ENCODE data around the gene ARHGEF17.

The ARHGEF17 gene

GRCh38 chr11:73381589-73381988 lies 73.5 kb downstream of the ARHGEF17 start:
- DNase-seq (no peak), ATAC-seq (replicated peaks) (no peak)
- H3K27ac Mint-ChIP-seq: peak overlapping the region; percentile 98
- peaks cover 88 to 91% of the 10 kb centered on the region in 2 donors for H3K4me1 Mint-ChIP-seq
- H3K9me3 Mint-ChIP-seq: no peaks in the 10 kb centered on the region
- no peaks in the 10 kb centered on the region for H3K27me3 Mint-ChIP-seq
- peaks cover 47 to 67% of the 10 kb centered on the region in 2 donors for H3K36me3 Mint-ChIP-seq
- H3K4me3 Mint-ChIP-seq: peak overlapping the region; percentile 94 to 96

GRCh38 chr11:73382183-73382582 lies 74.1 kb downstream of the ARHGEF17 start:
- Mint-ChIP-seq H3K4me3 (peak overlapping the region; percentile 94 to 96), H3K4me1 (peaks cover 88 to 97% of the 10 kb centered on the region in 2 donors), H3K27ac (peak overlapping the region; percentile 98), H3K27me3 (no peaks in the 10 kb centered on the region), H3K36me3 (peaks cover 42 to 66% of the 10 kb centered on the region in 2 donors), H3K9me3 (no peaks in the 10 kb centered on the region)
- DNase-seq: no peak
- no peak for ATAC-seq (replicated peaks)

- Mint-ChIP-seq H3K27ac (peak overlapping the region; percentile 98), H3K4me3 (peak overlapping the region; percentile 94 to 96)
These were observed 74.7 kb downstream of the ARHGEF17 start for GRCh38 chr11:73382747-73383146.

GRCh38 chr11:73383249-73384124 lies 75.4 kb downstream of the ARHGEF17 start:
- peaks cover 94 to 100% of the 10 kb centered on the region in 2 donors for H3K4me1 Mint-ChIP-seq
- ATAC-seq (replicated peaks) (peak in 1 of 2 donors; percentile 10), DNase-seq (peak; percentile 44)
- no peaks in the 10 kb centered on the region for H3K27me3 Mint-ChIP-seq
- H3K27ac Mint-ChIP-seq: peak overlapping the region; percentile 98
- H3K9me3 Mint-ChIP-seq: no peaks in the 10 kb centered on the region
- peak overlapping the region; percentile 94 to 96 for H3K4me3 Mint-ChIP-seq
- peaks cover 39 to 63% of the 10 kb centered on the region in 2 donors for H3K36me3 Mint-ChIP-seq

More at GRCh38 chr11:73382747-73383146, 74.7 kb downstream of the ARHGEF17 start:
- ATAC-seq (replicated peaks): no peak
- Mint-ChIP-seq H3K27me3 (no peaks in the 10 kb centered on the region), H3K4me1 (peaks cover 92 to 100% of the 10 kb centered on the region in 2 donors), H3K36me3 (peaks cover 38 to 63% of the 10 kb centered on the region in 2 donors), H3K9me3 (no peaks in the 10 kb centered on the region)
- no peak for DNase-seq

- H3K36me3 Mint-ChIP-seq: peaks cover 40 to 60% of the 10 kb centered on the region in 2 donors
- peak overlapping the region; percentile 66 to 94 for H3K4me3 Mint-ChIP-seq
- DNase-seq (no peak), ATAC-seq (replicated peaks) (no peak)
- no peaks in the 10 kb centered on the region for H3K9me3 Mint-ChIP-seq
- no peaks in the 10 kb centered on the region for H3K27me3 Mint-ChIP-seq
- H3K27ac Mint-ChIP-seq: peak overlapping the region; percentile 98
- peaks cover 92 to 100% of the 10 kb centered on the region in 2 donors for H3K4me1 Mint-ChIP-seq
These were observed 76.0 kb downstream of the ARHGEF17 start for GRCh38 chr11:73384125-73384441.

- Mint-ChIP-seq H3K27ac (peak overlapping the region; percentile 98), H3K27me3 (no peaks in the 10 kb centered on the region), H3K9me3 (no peaks in the 10 kb centered on the region), H3K36me3 (peaks cover 41 to 62% of the 10 kb centered on the region in 2 donors), H3K4me1 (peaks cover 90 to 100% of the 10 kb centered on the region in 2 donors), H3K4me3 (peak overlapping the region; percentile 78 to 83)
- ATAC-seq (replicated peaks): peak in 1 of 2 donors; percentile 6
- DNase-seq: no peak
These were observed 76.4 kb downstream of the ARHGEF17 start for GRCh38 chr11:73384531-73384871.

- ATAC-seq (replicated peaks) (peak; percentile 75 to 78), DNase-seq (peak; percentile 91)
- Mint-ChIP-seq H3K4me1 (peaks cover 90 to 100% of the 10 kb centered on the region in 2 donors), H3K4me3 (peak overlapping the region; percentile 78 to 83), H3K27ac (peak overlapping the region; percentile 98), H3K36me3 (peaks cover 40 to 62% of the 10 kb centered on the region in 2 donors), H3K9me3 (no peaks in the 10 kb centered on the region), H3K27me3 (no peaks in the 10 kb centered on the region)
These were observed 77.0 kb downstream of the ARHGEF17 start for GRCh38 chr11:73384872-73385689.

GRCh38 chr11:73386016-73386415 lies 77.9 kb downstream of the ARHGEF17 start:
- ATAC-seq (replicated peaks) (peak; percentile 33 to 45), DNase-seq (peak; percentile 68)
- peaks cover 39 to 66% of the 10 kb centered on the region in 2 donors for H3K36me3 Mint-ChIP-seq

GRCh38 chr11:73386546-73386945 lies 78.5 kb downstream of the ARHGEF17 start:
- no peak for ATAC-seq (replicated peaks)
- Mint-ChIP-seq H3K4me1 (peaks cover 81 to 99% of the 10 kb centered on the region in 2 donors), H3K36me3 (peaks cover 36 to 65% of the 10 kb centered on the region in 2 donors), H3K9me3 (no peaks in the 10 kb centered on the region), H3K27ac (peak overlapping the region; percentile 98), H3K4me3 (peak overlapping the region; percentile 78 to 83), H3K27me3 (no peaks in the 10 kb centered on the region)
- no peak for DNase-seq

More at GRCh38 chr11:73386016-73386415, 77.9 kb downstream of the ARHGEF17 start:
- Mint-ChIP-seq H3K4me1 (peaks cover 84 to 100% of the 10 kb centered on the region in 2 donors), H3K27ac (peak overlapping the region; percentile 98), H3K4me3 (peak overlapping the region; percentile 78 to 83), H3K27me3 (no peaks in the 10 kb centered on the region), H3K9me3 (no peaks in the 10 kb centered on the region)

GRCh38 chr11:73387594-73388264 lies 79.7 kb downstream of the ARHGEF17 start:
- H3K9me3 Mint-ChIP-seq: no peaks in the 10 kb centered on the region
- ATAC-seq (replicated peaks) (no peak), DNase-seq (no peak)
- H3K27ac Mint-ChIP-seq: peak overlapping the region; percentile 98
- H3K36me3 Mint-ChIP-seq: peaks cover 44 to 68% of the 10 kb centered on the region in 2 donors
- peak overlapping the region; percentile 78 to 83 for H3K4me3 Mint-ChIP-seq
- peaks cover 76 to 96% of the 10 kb centered on the region in 2 donors for H3K4me1 Mint-ChIP-seq
- no peaks in the 10 kb centered on the region for H3K27me3 Mint-ChIP-seq

- DNase-seq: no peak
- Mint-ChIP-seq H3K9me3 (no peaks in the 10 kb centered on the region), H3K27ac (peak overlapping the region; percentile 98), H3K4me1 (peaks cover 71 to 95% of the 10 kb centered on the region in 2 donors), H3K36me3 (peaks cover 42 to 75% of the 10 kb centered on the region in 2 donors), H3K4me3 (peak overlapping the region; percentile 78 to 83), H3K27me3 (no peaks in the 10 kb centered on the region)
- ATAC-seq (replicated peaks): no peak
These were observed 80.4 kb downstream of the ARHGEF17 start for GRCh38 chr11:73388265-73389133.

- peak overlapping the region; percentile 58 to 71 for H3K4me3 Mint-ChIP-seq
- H3K36me3 Mint-ChIP-seq: peaks cover 42 to 76% of the 10 kb centered on the region in 2 donors
- DNase-seq (no peak), ATAC-seq (replicated peaks) (no peak)
- peak overlapping the region; percentile 98 for H3K27ac Mint-ChIP-seq
- no peaks in the 10 kb centered on the region for H3K27me3 Mint-ChIP-seq
- no peaks in the 10 kb centered on the region for H3K9me3 Mint-ChIP-seq
- peaks cover 65 to 92% of the 10 kb centered on the region in 2 donors for H3K4me1 Mint-ChIP-seq
These were observed 81.1 kb downstream of the ARHGEF17 start for GRCh38 chr11:73389134-73389525.

- no peaks in the 10 kb centered on the region for H3K27me3 Mint-ChIP-seq
- H3K9me3 Mint-ChIP-seq: no peaks in the 10 kb centered on the region
- ATAC-seq (replicated peaks) (no peak), DNase-seq (no peak)
- no peak overlapping the region for H3K4me3 Mint-ChIP-seq
- peaks cover 46 to 70% of the 10 kb centered on the region in 2 donors for H3K36me3 Mint-ChIP-seq
- H3K27ac Mint-ChIP-seq: peak overlapping the region; percentile 98
- peaks cover 59 to 84% of the 10 kb centered on the region in 2 donors for H3K4me1 Mint-ChIP-seq
These were observed 81.8 kb downstream of the ARHGEF17 start for GRCh38 chr11:73389916-73390315.
